Cardiac muscle cell (in vitro differentiated cells and primary cell): ENCODE data around the gene CHRM2. TPM values are rescaled to one million over a fixed set of nuclear protein-coding genes. Genes with fewer than 3 reads are reported as not detected.

Source experiments
- DNase-seq, 2 donors: peaks; one replicate each; pipeline versions ENCODE4 v3.0.0 to v3.0.0-alpha.2; 2010 to 2017; ENCODE audit warnings: low read depth in 1 of 2, low spot score in 1 of 2
- H3K27ac ChIP-seq: fragments of 200-600 bp; sonication (generic); 2 replicates; pipeline ENCODE4 v1.5.1; 2016
- H3K27me3 ChIP-seq: fragments of 200-600 bp; sonication (generic); 2 replicates; pipeline ENCODE4 v1.6.0; 2016; ENCODE audit warnings: control low read depth
- H3K36me3 ChIP-seq: fragments of 200-600 bp; sonication (generic); 2 replicates; pipeline ENCODE4 v1.5.1; 2016; ENCODE audit warnings: control low read depth
- H3K4me1 ChIP-seq: fragments of 200-600 bp; sonication (generic); 2 replicates; pipeline ENCODE4 v1.8.1; 2017; ENCODE audit warnings: low read depth, mild to moderate bottlenecking, mixed run types
- H3K4me3 ChIP-seq: fragments of 200-600 bp; sonication (generic); 2 replicates; pipeline ENCODE4 v1.5.1; 2016; ENCODE audit warnings: mild to moderate bottlenecking
- H3K9me3 ChIP-seq: fragments of 200-600 bp; sonication (generic); 2 replicates; pipeline ENCODE4 v1.5.1; 2017; ENCODE audit warnings: low read depth, mild to moderate bottlenecking, control low read depth
- polyA plus RNA-seq: library from polyadenylated mRNA; unstranded; fragments of >200 nt; fragmentation: Nextera tagmentation; extraction: Ambion mirVana; gene quantifications from 2 replicates; pipeline ENCODE4 v1.2.1, GENCODE V29; 2016
- total RNA-seq: library from RNA; depleted of rRNA; stranded (reverse); fragments of >200 nt; gene quantifications from 2 replicates; pipeline ENCODE4 v1.2.3, GENCODE V29; 2016
- TF ChIP-seq, protein P1 (sequence below): IDR thresholded peaks from 2 replicates; pipeline ENCODE4 v1.5.1; 2012; ENCODE audit warnings: low read depth, mild to moderate bottlenecking, low read length

The CHRM2 gene
- total and polyA plus RNA-seq, 2 experiments from 2014 or later: 37.5 to 75.3 TPM

DNA sequence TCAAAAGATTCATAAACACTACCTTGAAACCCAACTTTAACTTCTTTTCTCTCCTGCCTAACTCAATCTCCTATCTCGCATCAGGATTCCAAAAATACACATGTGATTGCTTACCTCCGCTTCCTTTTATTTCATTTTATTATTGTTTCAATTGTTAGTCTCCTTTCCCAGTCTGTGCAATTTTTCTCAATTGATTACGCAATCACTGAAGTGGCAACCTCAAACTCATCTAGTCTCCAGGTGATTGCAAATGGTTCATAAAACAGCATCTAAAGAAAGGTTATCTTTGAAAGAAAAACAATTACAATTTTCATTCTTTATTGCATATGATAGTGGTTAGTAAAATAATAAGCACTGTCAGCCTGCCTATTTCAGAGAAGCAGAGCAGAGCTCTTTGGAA is 45.6 kb downstream of the CHRM2 start:
- no peak for DNase-seq
- no peaks in the 10 kb centered on the region for H3K27me3 ChIP-seq
- H3K9me3 ChIP-seq: no peaks in the 10 kb centered on the region
- H3K4me1 ChIP-seq: peaks cover 17% of the 10 kb centered on the region
- TF ChIP-seq, protein P1, sequence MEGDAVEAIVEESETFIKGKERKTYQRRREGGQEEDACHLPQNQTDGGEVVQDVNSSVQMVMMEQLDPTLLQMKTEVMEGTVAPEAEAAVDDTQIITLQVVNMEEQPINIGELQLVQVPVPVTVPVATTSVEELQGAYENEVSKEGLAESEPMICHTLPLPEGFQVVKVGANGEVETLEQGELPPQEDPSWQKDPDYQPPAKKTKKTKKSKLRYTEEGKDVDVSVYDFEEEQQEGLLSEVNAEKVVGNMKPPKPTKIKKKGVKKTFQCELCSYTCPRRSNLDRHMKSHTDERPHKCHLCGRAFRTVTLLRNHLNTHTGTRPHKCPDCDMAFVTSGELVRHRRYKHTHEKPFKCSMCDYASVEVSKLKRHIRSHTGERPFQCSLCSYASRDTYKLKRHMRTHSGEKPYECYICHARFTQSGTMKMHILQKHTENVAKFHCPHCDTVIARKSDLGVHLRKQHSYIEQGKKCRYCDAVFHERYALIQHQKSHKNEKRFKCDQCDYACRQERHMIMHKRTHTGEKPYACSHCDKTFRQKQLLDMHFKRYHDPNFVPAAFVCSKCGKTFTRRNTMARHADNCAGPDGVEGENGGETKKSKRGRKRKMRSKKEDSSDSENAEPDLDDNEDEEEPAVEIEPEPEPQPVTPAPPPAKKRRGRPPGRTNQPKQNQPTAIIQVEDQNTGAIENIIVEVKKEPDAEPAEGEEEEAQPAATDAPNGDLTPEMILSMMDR: no peak
- no peak overlapping the region for H3K27ac ChIP-seq
- H3K36me3 ChIP-seq: no peaks in the 10 kb centered on the region
- no peak overlapping the region for H3K4me3 ChIP-seq

DNA sequence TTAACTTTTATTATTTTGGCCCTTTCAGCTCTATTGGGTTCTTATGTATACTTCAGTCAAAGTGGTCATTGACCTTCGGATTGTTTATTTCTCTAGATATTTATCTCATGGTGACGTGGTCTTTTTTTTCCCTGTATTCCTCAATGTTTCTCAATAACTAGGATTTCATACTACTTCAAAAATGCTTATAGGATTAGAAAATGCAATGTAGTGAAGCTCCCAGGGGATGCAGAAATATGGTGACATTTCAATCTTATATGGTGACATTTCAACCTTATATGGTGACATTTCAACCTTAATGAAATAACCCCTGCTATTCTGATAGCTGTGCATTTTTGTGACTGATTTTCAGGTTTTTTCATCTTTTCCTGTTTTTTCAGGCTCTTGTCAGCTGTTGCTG is 51.4 kb downstream of the CHRM2 start:
- no peaks in the 10 kb centered on the region for H3K27me3 ChIP-seq
- TF ChIP-seq, protein P1: no peak
- no peak overlapping the region for H3K27ac ChIP-seq
- DNase-seq: no peak
- H3K4me1 ChIP-seq: peaks cover 21% of the 10 kb centered on the region
- H3K4me3 ChIP-seq: no peak overlapping the region
- H3K36me3 ChIP-seq: no peaks in the 10 kb centered on the region
- H3K9me3 ChIP-seq: no peaks in the 10 kb centered on the region

GRCh38 chr7:136923111-136923667 is 54.7 kb downstream of the CHRM2 start:
- Histone ChIP-seq H3K27me3 (no peaks in the 10 kb centered on the region), H3K4me3 (no peak overlapping the region), H3K9me3 (no peaks in the 10 kb centered on the region), H3K4me1 (peaks cover 55% of the 10 kb centered on the region), H3K27ac (peak overlapping the region; percentile 69), H3K36me3 (no peaks in the 10 kb centered on the region)
- TF ChIP-seq, protein P1: no peak
- peak in 1 of 2 donors; percentile 51 for DNase-seq

GRCh38 chr7:136925044-136925443 is 56.6 kb downstream of the CHRM2 start:
- TF ChIP-seq, protein P1: no peak
- no peak overlapping the region for H3K4me3 ChIP-seq
- H3K36me3 ChIP-seq: no peaks in the 10 kb centered on the region
- no peaks in the 10 kb centered on the region for H3K9me3 ChIP-seq
- peak overlapping the region; percentile 87 for H3K27ac ChIP-seq
- DNase-seq: peak in 1 of 2 donors; percentile 20
- no peaks in the 10 kb centered on the region for H3K27me3 ChIP-seq
- peaks cover 70% of the 10 kb centered on the region for H3K4me1 ChIP-seq

- TF ChIP-seq, protein P1: no peak
- Histone ChIP-seq H3K4me3 (no peak overlapping the region), H3K9me3 (no peaks in the 10 kb centered on the region), H3K27ac (peak overlapping the region; percentile 87), H3K36me3 (no peaks in the 10 kb centered on the region), H3K4me1 (peaks cover 70% of the 10 kb centered on the region), H3K27me3 (no peaks in the 10 kb centered on the region)
- peak in 1 of 2 donors; percentile 46 for DNase-seq
These were observed 57.1 kb downstream of the CHRM2 start for GRCh38 chr7:136925556-136925955.
